ENCODE measurements around the gene DSG2.

Gene DSG2

DNA sequence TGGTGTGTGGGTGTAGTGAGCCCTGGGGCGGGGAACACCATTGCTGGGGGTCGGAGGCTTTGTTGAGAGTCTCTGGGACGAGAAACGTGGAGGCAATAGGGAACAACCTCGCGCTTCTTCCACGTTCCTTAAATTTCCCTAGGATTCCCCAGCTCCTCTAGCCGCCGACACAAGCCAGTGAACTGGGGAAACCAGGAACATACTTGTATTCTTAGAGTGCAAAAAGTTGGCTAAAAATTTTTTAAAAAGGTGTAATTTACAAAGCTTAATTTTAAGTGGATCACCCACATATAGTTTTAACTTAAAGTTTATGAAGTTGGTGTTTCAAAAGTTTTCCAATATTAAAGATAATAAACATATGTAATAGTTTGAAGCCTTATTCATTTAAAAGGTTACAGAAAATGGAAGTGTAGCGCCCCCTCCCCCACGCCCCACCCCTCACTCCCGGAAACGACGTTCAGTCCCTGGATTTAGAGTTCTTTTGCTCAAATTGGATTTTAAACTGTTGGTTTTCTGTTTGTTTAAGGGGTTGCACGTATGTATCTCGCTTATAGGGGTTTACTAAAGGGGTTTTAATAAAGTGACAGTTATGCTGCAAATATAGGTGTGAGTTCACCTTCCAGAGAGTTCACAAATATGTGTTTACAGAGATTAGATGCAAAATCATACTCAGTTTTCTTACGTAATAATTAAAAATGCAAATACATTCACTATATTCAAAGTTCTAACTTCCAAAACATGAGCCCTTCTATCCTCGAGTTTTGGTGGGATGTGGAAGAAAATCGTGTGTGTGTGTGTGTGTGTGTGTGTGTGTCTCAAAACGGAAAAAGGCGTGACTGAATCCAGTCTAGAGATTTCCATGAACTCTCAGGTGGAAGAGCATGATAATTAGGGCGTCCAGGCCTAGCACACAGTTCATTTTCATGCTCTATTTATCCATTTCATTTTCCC is 872 bp downstream of the DSG2 start:
- no peaks in the 10 kb centered on the region for H3F3A ChIP-seq (ENCODE audit: insufficient read depth, low read length)
- H3K4me2 ChIP-seq (ENCODE audit: low read length): no peak overlapping the region
- H3K4me3 ChIP-seq (ENCODE audit: low read depth, low read length, poor library complexity, severe bottlenecking): no peak overlapping the region
- no peaks in the 10 kb centered on the region for H3K9me2 ChIP-seq (ENCODE audit: low read depth, low read length)
- H3K27ac ChIP-seq (ENCODE audit: low read depth, low read length, poor library complexity, severe bottlenecking): no peak overlapping the region
- no peaks in the 10 kb centered on the region for H3K27me3 ChIP-seq (ENCODE audit: insufficient read depth, low read length)
- H4K20me1 ChIP-seq (ENCODE audit: insufficient read depth, low read length): no peaks in the 10 kb centered on the region
- no peaks in the 10 kb centered on the region for H3K9me3 ChIP-seq (ENCODE audit: low read length)
- no peaks in the 10 kb centered on the region for H3K36me3 ChIP-seq (ENCODE audit: insufficient read depth, low read length)
- no peaks in the 10 kb centered on the region for H3K79me2 ChIP-seq (ENCODE audit: insufficient read depth, low read length)
- no peaks in the 10 kb centered on the region for H3K4me1 ChIP-seq (ENCODE audit: insufficient read depth, low read length, severe bottlenecking)
- H2AFZ ChIP-seq (ENCODE audit: low read length): no peak overlapping the region
- H3K9ac ChIP-seq (ENCODE audit: low read length): no peak overlapping the region
- TF ChIP-seq, protein P1, sequence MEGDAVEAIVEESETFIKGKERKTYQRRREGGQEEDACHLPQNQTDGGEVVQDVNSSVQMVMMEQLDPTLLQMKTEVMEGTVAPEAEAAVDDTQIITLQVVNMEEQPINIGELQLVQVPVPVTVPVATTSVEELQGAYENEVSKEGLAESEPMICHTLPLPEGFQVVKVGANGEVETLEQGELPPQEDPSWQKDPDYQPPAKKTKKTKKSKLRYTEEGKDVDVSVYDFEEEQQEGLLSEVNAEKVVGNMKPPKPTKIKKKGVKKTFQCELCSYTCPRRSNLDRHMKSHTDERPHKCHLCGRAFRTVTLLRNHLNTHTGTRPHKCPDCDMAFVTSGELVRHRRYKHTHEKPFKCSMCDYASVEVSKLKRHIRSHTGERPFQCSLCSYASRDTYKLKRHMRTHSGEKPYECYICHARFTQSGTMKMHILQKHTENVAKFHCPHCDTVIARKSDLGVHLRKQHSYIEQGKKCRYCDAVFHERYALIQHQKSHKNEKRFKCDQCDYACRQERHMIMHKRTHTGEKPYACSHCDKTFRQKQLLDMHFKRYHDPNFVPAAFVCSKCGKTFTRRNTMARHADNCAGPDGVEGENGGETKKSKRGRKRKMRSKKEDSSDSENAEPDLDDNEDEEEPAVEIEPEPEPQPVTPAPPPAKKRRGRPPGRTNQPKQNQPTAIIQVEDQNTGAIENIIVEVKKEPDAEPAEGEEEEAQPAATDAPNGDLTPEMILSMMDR (IDR thresholded peaks at IDR 0.05; ENCODE audit: low read length): no peak
- no peak for TF ChIP-seq EZH2 (IDR thresholded peaks at IDR 0.05; ENCODE audit: borderline replicate concordance, low read length)

DNA sequence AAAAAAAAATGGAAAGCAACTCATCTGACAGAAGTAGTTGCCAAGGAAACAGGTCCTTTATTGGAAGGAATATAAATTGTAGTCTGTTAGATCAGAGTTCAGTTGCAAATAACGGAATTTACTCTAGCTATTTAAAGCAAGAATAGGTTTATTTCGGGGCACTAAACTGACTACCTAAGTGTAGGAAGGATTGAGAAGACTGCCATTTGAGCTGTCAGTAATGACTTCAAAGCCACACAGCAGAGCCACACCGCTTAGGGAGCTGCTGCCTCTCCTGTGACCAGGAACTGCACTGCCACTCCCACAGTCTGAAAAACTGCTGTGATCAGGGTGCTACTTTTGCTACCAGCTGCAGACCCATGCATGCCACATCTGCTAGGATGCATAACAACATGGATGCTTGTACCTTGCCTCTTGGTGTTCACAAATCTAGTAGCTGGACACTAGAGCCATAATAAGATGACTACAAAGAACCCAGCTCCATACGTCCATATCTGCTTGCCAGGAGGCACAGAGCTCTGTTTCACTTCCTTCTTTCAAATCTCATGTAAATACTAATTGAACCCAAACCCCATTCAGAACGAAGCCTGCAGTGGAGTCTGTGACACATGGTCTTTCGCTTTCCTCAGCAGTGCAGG is 2.2 kb downstream of the DSG2 start:
- Histone ChIP-seq H3K4me1 (ENCODE audit: insufficient read depth, low read length, severe bottlenecking) (no peaks in the 10 kb centered on the region), H3K4me3 (ENCODE audit: low read depth, low read length, poor library complexity, severe bottlenecking) (no peak overlapping the region), H3K79me2 (ENCODE audit: insufficient read depth, low read length) (no peaks in the 10 kb centered on the region), H4K20me1 (ENCODE audit: insufficient read depth, low read length) (no peaks in the 10 kb centered on the region), H3K9me2 (ENCODE audit: low read depth, low read length) (no peaks in the 10 kb centered on the region), H2AFZ (ENCODE audit: low read length) (no peak overlapping the region), H3K27ac (ENCODE audit: low read depth, low read length, poor library complexity, severe bottlenecking) (no peak overlapping the region), H3K9ac (ENCODE audit: low read length) (no peak overlapping the region), H3K4me2 (ENCODE audit: low read length) (no peak overlapping the region), H3F3A (ENCODE audit: insufficient read depth, low read length) (no peaks in the 10 kb centered on the region), H3K9me3 (ENCODE audit: low read length) (no peaks in the 10 kb centered on the region), H3K27me3 (ENCODE audit: insufficient read depth, low read length) (no peaks in the 10 kb centered on the region), H3K36me3 (ENCODE audit: insufficient read depth, low read length) (no peaks in the 10 kb centered on the region)
- TF ChIP-seq EZH2 (IDR thresholded peaks at IDR 0.05; ENCODE audit: borderline replicate concordance, low read length): no peak
- TF ChIP-seq, protein P1 (IDR thresholded peaks at IDR 0.05; ENCODE audit: low read length): no peak

DNA sequence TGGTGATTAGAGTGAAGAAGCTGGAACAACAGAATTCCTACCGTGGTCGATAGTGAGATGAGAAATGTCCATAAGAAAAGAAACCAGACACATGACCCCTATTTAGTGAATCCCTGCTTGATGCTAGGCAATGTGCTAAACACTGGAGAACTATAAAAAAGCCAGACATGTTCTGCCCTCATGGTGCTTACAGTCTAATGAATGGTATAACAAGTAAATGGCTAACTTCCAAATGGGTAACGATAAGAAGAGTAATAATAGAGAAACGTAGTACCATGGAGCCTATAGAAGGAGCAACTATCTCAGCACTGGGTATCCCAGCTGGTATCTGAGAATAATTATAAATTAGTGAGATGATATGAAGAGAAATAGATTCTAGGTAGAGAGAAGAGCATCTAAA is 5.0 kb downstream of the DSG2 start:
- Histone ChIP-seq H3K27ac (ENCODE audit: low read depth, low read length, poor library complexity, severe bottlenecking) (no peak overlapping the region), H3K36me3 (ENCODE audit: insufficient read depth, low read length) (no peaks in the 10 kb centered on the region), H2AFZ (ENCODE audit: low read length) (no peak overlapping the region), H3F3A (ENCODE audit: insufficient read depth, low read length) (no peaks in the 10 kb centered on the region), H4K20me1 (ENCODE audit: insufficient read depth, low read length) (no peaks in the 10 kb centered on the region), H3K27me3 (ENCODE audit: insufficient read depth, low read length) (no peaks in the 10 kb centered on the region), H3K9ac (ENCODE audit: low read length) (no peak overlapping the region), H3K9me3 (ENCODE audit: low read length) (no peaks in the 10 kb centered on the region), H3K9me2 (ENCODE audit: low read depth, low read length) (no peaks in the 10 kb centered on the region), H3K4me2 (ENCODE audit: low read length) (no peak overlapping the region), H3K79me2 (ENCODE audit: insufficient read depth, low read length) (no peaks in the 10 kb centered on the region), H3K4me1 (ENCODE audit: insufficient read depth, low read length, severe bottlenecking) (no peaks in the 10 kb centered on the region), H3K4me3 (ENCODE audit: low read depth, low read length, poor library complexity, severe bottlenecking) (no peak overlapping the region)
- TF ChIP-seq, protein P1 (IDR thresholded peaks at IDR 0.05; ENCODE audit: low read length): no peak
- no peak for TF ChIP-seq EZH2 (IDR thresholded peaks at IDR 0.05; ENCODE audit: borderline replicate concordance, low read length)

All from OCI-LY1 (cell line).